AG09319 (cell line): ENCODE measurements around the gene CLIC3.
"Not testable (repeated sequence)": the region's sequence is repeated elsewhere in the genome, so short reads cannot be mapped to it uniquely, and the experiment has no call there.

Source experiments
- DNase-seq: peaks from one replicate; pipeline ENCODE4 v3.0.0-alpha.2; 2010; ENCODE audit warnings: low read depth; ENCODE audit errors: extremely low read depth
- CTCF ChIP-seq: IDR thresholded peaks from 2 replicates; pipeline ENCODE4 v1.5.1; 2011; ENCODE audit warnings: low read depth, mild to moderate bottlenecking, inconsistent platforms, low read length, moderate library complexity

The CLIC3 gene

GRCh38 chr9:137009938-137010732, 13.8 kb upstream of the CLIC3 start:
- no peak for TF ChIP-seq CTCF
- no peak for DNase-seq

GRCh38 chr9:137009217-137009616, 12.8 kb upstream of the CLIC3 start:
- TF ChIP-seq CTCF, result no peak
- no peak for DNase-seq

GRCh38 chr9:137008312-137008711, 11.9 kb upstream of the CLIC3 start:
- no peak for DNase-seq
- TF ChIP-seq CTCF, result no peak

GRCh38 chr9:137007816-137008270, 11.5 kb upstream of the CLIC3 start:
- no peak for DNase-seq
- TF ChIP-seq CTCF, result no peak

GRCh38 chr9:137007108-137007815, 10.9 kb upstream of the CLIC3 start:
- DNase-seq, result no peak
- TF ChIP-seq CTCF, result no peak

- no peak for DNase-seq
- TF ChIP-seq CTCF, result no peak
Observed at GRCh38 chr9:137006116-137007003, 10.0 kb upstream of the CLIC3 start.

GRCh38 chr9:137004285-137004684, 7.9 kb upstream of the CLIC3 start:
- TF ChIP-seq CTCF, result peak; percentile 16
- not testable (repeated sequence) for DNase-seq
